Stimulated activated CD8-positive, alpha-beta memory T cell treated with anti-CD3 and anti-CD28 coated beads, Interleukin-12 subunit alpha, Interleukin-12 subunit beta, amount 100 ng/mL, for 4 hours (primary cell): ENCODE measurements around the gene KRTAP9-1.
"Not testable (repeated sequence)": the region's sequence is repeated elsewhere in the genome, so short reads cannot be mapped to it uniquely, and the experiment has no call there.

ENCODE experiments used
- DNase-seq: peaks from one replicate; pipeline ENCODE4 v3.0.0-alpha.2; 2020; ENCODE audit warnings: low read depth

KRTAP9-1 gene

GRCh38 chr17:41189837-41190318 is at the start of gene KRTAP9-1:
Gene KRTAP9-1 (plus strand): TSS chr17:41189887. CDS start chr17:41189887, 0 bp downstream.
- not testable (repeated sequence) for DNase-seq

GRCh38 chr17:41140360-41141131 is 49.1 kb upstream of the KRTAP9-1 start, which contains the start of gene KRTAP4-6:
Gene KRTAP4-6 (minus strand): TSS chr17:41140544. CDS start chr17:41140487, 57 bp downstream.
- DNase-seq = no peak

- no peak for DNase-seq
Observed at GRCh38 chr17:41141361-41141760, 48.3 kb upstream of the KRTAP9-1 start.

GRCh38 chr17:41144846-41145245 is 44.8 kb upstream of the KRTAP9-1 start:
- no peak for DNase-seq

GRCh38 chr17:41145261-41145660 is 44.4 kb upstream of the KRTAP9-1 start:
- no peak for DNase-seq

- no peak for DNase-seq
Observed at GRCh38 chr17:41147531-41148204, 42.0 kb upstream of the KRTAP9-1 start.

- not testable (repeated sequence) for DNase-seq
Observed at GRCh38 chr17:41148971-41149651, 40.6 kb upstream of the KRTAP9-1 start.

- DNase-seq = no peak
Observed at GRCh38 chr17:41149652-41149985, 40.1 kb upstream of the KRTAP9-1 start, which contains the start of gene KRTAP4-5. Gene KRTAP4-5 (minus strand): TSS chr17:41149825. CDS start chr17:41149767, 58 bp downstream.

- DNase-seq = no peak
Observed at GRCh38 chr17:41150026-41150425, 39.7 kb upstream of the KRTAP9-1 start.

- DNase-seq = no peak
Observed at GRCh38 chr17:41151525-41151924, 38.2 kb upstream of the KRTAP9-1 start.

- no peak for DNase-seq
Observed at GRCh38 chr17:41153856-41154255, 35.8 kb upstream of the KRTAP9-1 start.

GRCh38 chr17:41160190-41160589 is 29.5 kb upstream of the KRTAP9-1 start:
- not testable (repeated sequence) for DNase-seq

- DNase-seq = no peak
Observed at GRCh38 chr17:41160648-41161047, 29.0 kb upstream of the KRTAP9-1 start, which contains the start of gene KRTAP4-4. Gene KRTAP4-4 (minus strand): TSS chr17:41160748. CDS start chr17:41160691, 57 bp downstream.

GRCh38 chr17:41163828-41164227 is 25.9 kb upstream of the KRTAP9-1 start:
- DNase-seq = no peak

- no peak for DNase-seq
Observed at GRCh38 chr17:41167561-41167960, 22.1 kb upstream of the KRTAP9-1 start.

GRCh38 chr17:41168121-41168520 is 21.6 kb upstream of the KRTAP9-1 start, which contains the start of gene KRTAP4-3:
Gene KRTAP4-3 (minus strand): TSS chr17:41168221. CDS start chr17:41168172, 49 bp downstream.
- no peak for DNase-seq

- DNase-seq = no peak
Observed at GRCh38 chr17:41171886-41172285, 17.8 kb upstream of the KRTAP9-1 start.

- DNase-seq = no peak
Observed at GRCh38 chr17:41176744-41177387, 12.8 kb upstream of the KRTAP9-1 start.

GRCh38 chr17:41177727-41178271 is 11.9 kb upstream of the KRTAP9-1 start, which contains the start of gene KRTAP4-2:
Gene KRTAP4-2 (minus strand): TSS chr17:41178221. CDS start chr17:41178164, 57 bp downstream.
- DNase-seq = no peak

- no peak for DNase-seq
Observed at GRCh38 chr17:41178341-41178740, 11.3 kb upstream of the KRTAP9-1 start.
